ENCODE results near the gene SH3TC1.

- TF ChIP-seq CREB1 (IDR thresholded peaks at IDR 0.05) (no peak), ATF3 (IDR thresholded peaks at IDR 0.05; ENCODE audit: insufficient read depth, low read depth, low read length) (no peak), USF2 (IDR thresholded peaks at IDR 0.05; ENCODE audit: low read length) (no peak), CTCF (IDR thresholded peaks at IDR 0.05; ENCODE audit: control extremely low read depth in 1 of 3, insufficient read depth in 1 of 3, low read depth in 1 of 3, low read length in 3 of 3) (no peak), RAD21 (IDR thresholded peaks at IDR 0.05 in 1 of 2, conservative IDR thresholded peaks at IDR 0.05 in 1 of 2; ENCODE audit: low read depth in 2 of 2, low read length in 2 of 2) (no peak), NRF1 (IDR thresholded peaks at IDR 0.05; ENCODE audit: low read depth, low read length) (no peak), EP300 (IDR thresholded peaks at IDR 0.05; ENCODE audit: borderline replicate concordance in 1 of 2, low read depth in 2 of 2, low read length in 2 of 2) (no peak)
These were observed 33.7 kb downstream of the SH3TC1 start for GRCh38 chr4:8232748-8233147.
